Heart left ventricle (tissue), 16 donors: ENCODE measurements around the gene MAGIX. TPM values are rescaled to one million over a fixed set of nuclear protein-coding genes. Genes with fewer than 3 reads are reported as not detected.
"Not testable (repeated sequence)": the region's sequence is repeated elsewhere in the genome, so short reads cannot be mapped to it uniquely, and the experiment has no call there.

Experiments used
- ATAC-seq, 4 donors: fragments of 200-7000 bp; cut with Tn5 transposase; one replicate each; pipeline ENCODE4 v1.9.1; 2020 to 2022; ENCODE audit warnings: moderate library complexity in 4 of 4, mild to moderate bottlenecking in 3 of 4, moderate number of reproducible peaks in 1 of 4
- DNase-seq, 5 donors: peaks; one replicate each; pipeline ENCODE4 v3.0.0-alpha.2; 2020
- H3K27ac ChIP-seq, 12 donors: fragments of 200-600 bp; sonication (generic) in 4 of 12; one replicate each; pipeline versions ENCODE4 v1.5.0 to v1.8.0; 2016 to 2022; ENCODE audit warnings: mild to moderate bottlenecking in 2 of 12
- H3K27me3 ChIP-seq, 9 donors: fragments of 200-600 bp; sonication (generic) in 2 of 9; one replicate each; pipeline versions ENCODE4 v1.5.1 to v1.8.0; 2016 to 2022; ENCODE audit warnings: mild to moderate bottlenecking in 3 of 9
- H3K36me3 ChIP-seq, 9 donors: fragments of 200-600 bp; sonication (generic) in 2 of 9; one replicate each; pipeline versions ENCODE4 v1.5.0 to v1.8.0; 2018 to 2022; ENCODE audit warnings: mild to moderate bottlenecking in 2 of 9
- H3K4me1 ChIP-seq, 12 donors: fragments of 200-600 bp; sonication (generic) in 4 of 12; one replicate each; pipeline versions ENCODE4 v1.5.0 to v1.8.0; 2016 to 2022; ENCODE audit warnings: mild to moderate bottlenecking in 3 of 12
- H3K4me3 ChIP-seq, 12 donors: fragments of 200-600 bp; sonication (generic) in 4 of 12; one replicate each; pipeline versions ENCODE4 v1.5.0 to v1.8.0; 2017 to 2022; ENCODE audit warnings: mild to moderate bottlenecking in 9 of 12, moderate library complexity in 4 of 12
- H3K9me3 ChIP-seq, 12 donors: fragments of 200-600 bp; sonication (generic) in 4 of 12; one replicate each; pipeline versions ENCODE4 v1.5.0 to v1.8.0; 2016 to 2022; ENCODE audit warnings: mild to moderate bottlenecking in 1 of 12
- POLR2A ChIP-seq, 2 donors: fragments of 450-650 bp; IDR thresholded peaks; one replicate each; pipeline ENCODE4 v1.6.1; 2017; ENCODE audit warnings: antibody characterized with exemption in 2 of 2, mild to moderate bottlenecking in 2 of 2, moderate library complexity in 2 of 2
- WGBS, 4 donors: extraction: QIAGEN DNeasy Blood & Tissue Kit in 2 of 4; methylation state at CpG; one replicate each; pipeline versions ENCODE4 v1.1.5 to v1.1.7; 2013 to 2018; 5-methylcytosine and 5-hydroxymethylcytosine counted together
- intact Hi-C, 10 donors: fragments of 100-400 bp; cut with DNase I; formaldehyde crosslinking; loops; one replicate each; pipeline versions ENCODE4 v1.11.1 to v1.14.2; 2022
- polyA plus RNA-seq, 2 donors: library from polyadenylated mRNA; stranded (reverse); fragments of 200-250 nt; gene quantifications; one replicate each; pipeline ENCODE4 v1.2.3, GENCODE V29; 2013
- total RNA-seq, 9 donors: library from RNA; depleted of rRNA in 2 of 9; stranded (reverse); fragments of >200 nt in 2 of 9; fragmentation: NEBNext Ultra II Directional in 3 of 9; extraction: Animal tissue kit (Norgen Biotek cat#: 25700) in 3 of 9; gene quantifications; one replicate each; pipeline versions ENCODE4 v1.1.0 to v1.2.4, GENCODE V29; 2016 to 2023
- TF ChIP-seq, protein P1 (sequence below), 12 donors: fragments of 200-600 bp; sonication (generic) in 4 of 12; IDR thresholded peaks; one replicate each; pipeline versions ENCODE4 v1.5.0 to v1.8.0; 2018 to 2022; ENCODE audit warnings: antibody characterized with exemption in 12 of 12, mild to moderate bottlenecking in 5 of 12
- donor health status: ischemic (EF 13 %, LVEDD 7.1; RV severe dilation, severe dysfunction).
- donor health status: healthy with polysubstance abuse.
- donor health status: DM: no; HTN: yes; CAD: no.
- donor health status: DM: no; HTN: no; CAD: no.
- donor health status: ischemic (EF 25% LVEDD 6.9; RV normal size, moderate dysfunction).
- donor health status: ischemic (EF 25% LVEDD 5.7; RV mildly dilated, moderate dysfunction).
- donor health status: healthy.
- donor health status: DM: yes; HTN: yes; CAD: no.
- donor health status: ischemic (EF 35%, LVEDD 5.7; RV mildly dilated, moderate dysfunction).
- donor health status: nonischemic (EF 11% LVEDD 7.7; RV severe dilation, severe dysfunction).
- donor health status: DM: yes; HTN: yes; CAD: no.
- donor health status: PGD.
- donor health status: ischemic (EF 29% LVEDD 5.4; RV normal size, mild dysfunction).
- donor health status: nonischemic (EF 23%, LVEDD 6.1; RV moderate dilation, normal function).

The MAGIX gene
- total and polyA plus RNA-seq, 11 donors: 2.6 to 7.1 (median 3.3) TPM

GRCh38 chrX:49120091-49120490 is 42.5 kb upstream of the MAGIX start:
- Histone ChIP-seq H3K9me3 (no peaks in the 10 kb centered on the region), H3K27me3 (no peaks in the 10 kb centered on the region), H3K36me3 (peaks cover 0 to 63% (median 45%) of the 10 kb centered on the region in 9 donors), H3K27ac (no peak overlapping the region), H3K4me1 (peaks cover 0 to 10% (median 0%) of the 10 kb centered on the region in 12 donors), H3K4me3 (no peak overlapping the region)
- DNase-seq: no peak
- intact Hi-C loops: no loop called here
- no peak for TF ChIP-seq POLR2A (IDR thresholded peaks at IDR 0.05)
- TF ChIP-seq, protein P1, sequence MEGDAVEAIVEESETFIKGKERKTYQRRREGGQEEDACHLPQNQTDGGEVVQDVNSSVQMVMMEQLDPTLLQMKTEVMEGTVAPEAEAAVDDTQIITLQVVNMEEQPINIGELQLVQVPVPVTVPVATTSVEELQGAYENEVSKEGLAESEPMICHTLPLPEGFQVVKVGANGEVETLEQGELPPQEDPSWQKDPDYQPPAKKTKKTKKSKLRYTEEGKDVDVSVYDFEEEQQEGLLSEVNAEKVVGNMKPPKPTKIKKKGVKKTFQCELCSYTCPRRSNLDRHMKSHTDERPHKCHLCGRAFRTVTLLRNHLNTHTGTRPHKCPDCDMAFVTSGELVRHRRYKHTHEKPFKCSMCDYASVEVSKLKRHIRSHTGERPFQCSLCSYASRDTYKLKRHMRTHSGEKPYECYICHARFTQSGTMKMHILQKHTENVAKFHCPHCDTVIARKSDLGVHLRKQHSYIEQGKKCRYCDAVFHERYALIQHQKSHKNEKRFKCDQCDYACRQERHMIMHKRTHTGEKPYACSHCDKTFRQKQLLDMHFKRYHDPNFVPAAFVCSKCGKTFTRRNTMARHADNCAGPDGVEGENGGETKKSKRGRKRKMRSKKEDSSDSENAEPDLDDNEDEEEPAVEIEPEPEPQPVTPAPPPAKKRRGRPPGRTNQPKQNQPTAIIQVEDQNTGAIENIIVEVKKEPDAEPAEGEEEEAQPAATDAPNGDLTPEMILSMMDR (IDR thresholded peaks at IDR 0.05): no peak
- 71 to 77% (median 75%) methylated on average over 1 of the region's 1 CpG for WGBS, 4 donors
- no peak for ATAC-seq

DNA sequence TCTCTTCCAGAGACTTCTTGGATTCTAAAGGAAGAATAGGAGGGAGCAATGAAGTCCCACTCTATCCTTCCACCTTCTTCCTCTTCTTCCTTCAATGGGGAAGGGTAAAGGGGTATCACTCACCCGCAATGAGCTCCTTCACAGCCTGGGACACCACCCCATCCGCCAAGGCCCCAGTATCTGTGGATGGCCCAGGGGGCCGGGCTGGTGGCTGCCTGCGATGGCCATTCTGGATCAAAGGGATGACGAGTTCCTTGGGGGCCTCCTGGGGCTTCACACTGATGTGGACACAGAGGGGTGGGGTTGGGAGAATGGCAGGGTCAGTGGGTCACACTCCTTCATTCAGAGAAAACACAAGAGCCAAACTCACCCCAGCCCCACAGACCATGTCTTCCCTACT is 40.1 kb upstream of the MAGIX start:
- WGBS, 4 donors: 71 to 82% (median 77%) methylated on average over 5 of the region's 5 CpGs
- no peaks in the 10 kb centered on the region for H3K27me3 ChIP-seq
- H3K4me3 ChIP-seq: peak overlapping the region in 10 of 12 donors; percentile 72 to 99 (median 81)
- no peak for ATAC-seq
- no peak for DNase-seq
- H3K27ac ChIP-seq: no peak overlapping the region
- intact Hi-C loops: no loop called here
- H3K36me3 ChIP-seq: peaks cover 0 to 42% (median 26%) of the 10 kb centered on the region in 9 donors
- no peak for TF ChIP-seq POLR2A (IDR thresholded peaks at IDR 0.05)
- TF ChIP-seq, protein P1 (IDR thresholded peaks at IDR 0.05): no peak
- no peaks in the 10 kb centered on the region for H3K9me3 ChIP-seq
- peaks cover 0 to 10% (median 0%) of the 10 kb centered on the region in 12 donors for H3K4me1 ChIP-seq

DNA sequence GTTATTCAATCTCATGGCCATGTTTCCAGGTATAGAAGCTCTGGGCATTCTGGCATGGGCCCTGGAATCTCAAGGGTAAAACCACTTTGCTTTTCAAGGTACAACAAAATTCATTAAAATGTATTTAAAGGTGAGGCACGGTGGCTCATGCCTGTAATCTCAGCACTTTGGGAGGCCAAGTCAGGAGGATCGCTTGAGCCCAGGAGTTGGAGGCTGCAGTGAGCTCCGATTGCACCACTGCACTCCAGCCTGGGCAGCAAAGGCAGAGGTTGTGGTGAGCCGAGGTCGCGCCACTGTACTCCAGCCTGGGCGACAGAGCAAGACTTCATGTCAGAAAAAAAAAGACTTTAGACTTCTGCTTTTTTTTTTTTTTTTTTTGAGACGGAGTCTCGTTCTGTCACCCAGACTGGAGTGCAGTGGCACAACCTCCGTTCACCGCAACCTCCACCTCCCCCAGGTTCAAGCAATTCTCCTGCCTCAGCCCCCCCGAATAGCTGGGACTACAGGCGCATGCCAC is 34.8 kb upstream of the MAGIX start:
- DNase-seq, H3K4me3 ChIP-seq, ATAC-seq, H3K27me3 ChIP-seq, intact Hi-C loops, H3K27ac ChIP-seq, H3K9me3 ChIP-seq, H3K36me3 ChIP-seq, H3K4me1 ChIP-seq: not testable (repeated sequence)
- WGBS, 4 donors: 76 to 90% (median 83%) methylated on average over 12 to 13 of the region's 13 CpGs

- no peak for ATAC-seq
- Histone ChIP-seq H3K36me3 (no peaks in the 10 kb centered on the region), H3K9me3 (no peaks in the 10 kb centered on the region), H3K27me3 (no peaks in the 10 kb centered on the region), H3K4me1 (peaks cover 0 to 5% (median 0%) of the 10 kb centered on the region in 12 donors), H3K27ac (no peak overlapping the region), H3K4me3 (no peak overlapping the region)
- intact Hi-C loops: no loop called here
- no peak for DNase-seq
- TF ChIP-seq, protein P1 (IDR thresholded peaks at IDR 0.05): no peak
- no peak for TF ChIP-seq POLR2A (IDR thresholded peaks at IDR 0.05)
- WGBS, 4 donors: 68 to 78% (median 72%) methylated on average over 4 of the region's 4 CpGs
Measured at GRCh38 chrX:49129427-49129826, 33.1 kb upstream of the MAGIX start.

DNA sequence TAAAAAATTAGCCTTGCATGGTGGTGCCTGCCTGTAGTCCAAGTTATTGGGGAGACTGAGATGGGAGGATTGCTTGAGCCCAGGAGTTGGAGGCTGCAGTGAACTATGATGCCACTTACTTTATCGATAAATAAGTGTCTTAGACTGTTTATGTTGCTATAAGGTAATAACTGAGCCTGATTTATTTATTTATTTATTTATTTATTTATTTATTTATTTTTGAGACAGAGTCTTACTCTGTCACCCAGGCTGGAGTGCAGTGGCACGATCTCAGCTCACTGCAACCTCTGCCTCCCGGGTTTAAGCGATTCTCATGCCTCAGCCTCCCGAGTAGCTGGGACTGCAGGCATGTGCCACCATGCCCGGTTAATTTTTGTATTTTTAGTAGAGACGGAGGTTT is 30.3 kb upstream of the MAGIX start:
- H3K27me3 ChIP-seq, intact Hi-C loops, H3K4me3 ChIP-seq, H3K36me3 ChIP-seq, ATAC-seq, H3K4me1 ChIP-seq, H3K9me3 ChIP-seq, DNase-seq, H3K27ac ChIP-seq: not testable (repeated sequence)
- 92 to 96% (median 93%) methylated on average over 7 of the region's 7 CpGs for WGBS, 4 donors
